ENCODE measurements around the gene SDF4. TPM values are rescaled to one million over a fixed set of nuclear protein-coding genes. Genes with fewer than 3 reads are reported as not detected.

The SDF4 gene
- total and polyA plus RNA-seq, 10 donors, result 39.1 to 145 (median 88.5) TPM

GRCh38 chr1:1270813-1271212 lies 39.0 kb upstream of the SDF4 start:
- Histone ChIP-seq H3K9me3 (no peaks in the 10 kb centered on the region), H3K4me1 (peaks cover 26 to 77% (median 56%) of the 10 kb centered on the region in 6 donors), H3K4me3 (peak overlapping the region in 1 of 8 donors; percentile 21), H3K27ac (peak overlapping the region in 6 of 8 donors; percentile 3 to 46 (median 31)), H3K27me3 (replicated peaks in 1 of 7) (no peaks in the 10 kb centered on the region), H3K36me3 (peaks cover 0 to 58% (median 24%) of the 10 kb centered on the region in 6 donors)
- intact Hi-C loops (cut with DNase I; ENCODE audit: low total_unique reads), result no loop called here
- DNase-seq, result peak; percentile 72
- TF ChIP-seq POLR2AphosphoS5 (IDR thresholded peaks at IDR 0.05) (peak in 2 of 3 donors; percentile 31), POLR2A (IDR thresholded peaks at IDR 0.05) (no peak), CTCF (IDR thresholded peaks at IDR 0.05 in 8 of 11, conservative IDR thresholded peaks at IDR 0.05 in 3 of 11) (no peak)
- WGBS, 5 donors, result 60 to 85% (median 78%) methylated on average over 7 of the region's 7 CpGs

GRCh38 chr1:1268284-1268682 lies 36.5 kb upstream of the SDF4 start:
- TF ChIP-seq POLR2A (IDR thresholded peaks at IDR 0.05), result no peak
- TF ChIP-seq POLR2AphosphoS5 (IDR thresholded peaks at IDR 0.05), result peak in 1 of 3 donors; percentile 50
- no peak for DNase-seq
- no peak overlapping the region for H3K27ac ChIP-seq
- no peak overlapping the region for H3K4me3 ChIP-seq
- H3K9me3 ChIP-seq, result no peaks in the 10 kb centered on the region
- H3K4me1 ChIP-seq, result peaks cover 26 to 80% (median 48%) of the 10 kb centered on the region in 6 donors
- intact Hi-C loops (cut with DNase I; ENCODE audit: low total_unique reads), result no loop called here
- no peaks in the 10 kb centered on the region for H3K27me3 ChIP-seq (replicated peaks in 1 of 7)
- H3K36me3 ChIP-seq, result peaks cover 0 to 84% (median 45%) of the 10 kb centered on the region in 6 donors
- 90 to 98% (median 96%) methylated on average over 9 to 13 of the region's 13 CpGs for WGBS, 5 donors

- no peak for DNase-seq
- WGBS, 5 donors, result 93 to 97% (median 95%) methylated on average over 34 to 39 of the region's 39 CpGs
- peaks cover 0 to 90% (median 51%) of the 10 kb centered on the region in 6 donors for H3K36me3 ChIP-seq
Observed at GRCh38 chr1:1267488-1268283, 35.9 kb upstream of the SDF4 start.

GRCh38 chr1:1264868-1265272 lies 33.1 kb upstream of the SDF4 start:
- Histone ChIP-seq H3K36me3 (peaks cover 0 to 95% (median 74%) of the 10 kb centered on the region in 6 donors), H3K9me3 (no peaks in the 10 kb centered on the region), H3K27me3 (replicated peaks in 1 of 7) (no peaks in the 10 kb centered on the region), H3K4me3 (no peak overlapping the region), H3K27ac (no peak overlapping the region), H3K4me1 (peaks cover 0 to 78% (median 37%) of the 10 kb centered on the region in 6 donors)
- intact Hi-C loops (cut with DNase I; ENCODE audit: low total_unique reads), result no loop called here
- WGBS, 5 donors, result 83 to 91% (median 85%) methylated on average over 10 of the region's 10 CpGs
- TF ChIP-seq POLR2AphosphoS5 (IDR thresholded peaks at IDR 0.05) (no peak), POLR2A (IDR thresholded peaks at IDR 0.05) (no peak), CTCF (IDR thresholded peaks at IDR 0.05 in 8 of 11, conservative IDR thresholded peaks at IDR 0.05 in 3 of 11) (no peak)
- no peak for DNase-seq

More at GRCh38 chr1:1267488-1268283, 35.9 kb upstream of the SDF4 start:
- intact Hi-C loops (cut with DNase I; ENCODE audit: low total_unique reads), result no loop called here
- peaks cover 26 to 78% (median 45%) of the 10 kb centered on the region in 6 donors for H3K4me1 ChIP-seq
- no peaks in the 10 kb centered on the region for H3K27me3 ChIP-seq (replicated peaks in 1 of 7)
- no peak for TF ChIP-seq CTCF (IDR thresholded peaks at IDR 0.05 in 8 of 11, conservative IDR thresholded peaks at IDR 0.05 in 3 of 11)
- TF ChIP-seq POLR2AphosphoS5 (IDR thresholded peaks at IDR 0.05), result peak in 2 of 3 donors; percentile 7 to 46
- no peak for TF ChIP-seq POLR2A (IDR thresholded peaks at IDR 0.05)
- H3K27ac ChIP-seq, result no peak overlapping the region
- H3K9me3 ChIP-seq, result no peaks in the 10 kb centered on the region
- H3K4me3 ChIP-seq, result no peak overlapping the region
